Common myeloid progenitor, CD34-positive (primary cell): ENCODE data around the gene ZBED4.
A peak's percentile ranks its signal among the peaks of the same experiment; 100 is the strongest.

Source experiments
- CTCF ChIA-PET: fragments of 350-600 bp; sonication (Branson Sonifier 250); formaldehyde crosslinking; loops from one replicate; lab custom pipeline; 2021; ENCODE audit warnings: antibody characterized with exemption; lab: Charles Lee
- POLR2A ChIA-PET: fragments of 350-600 bp; sonication (Branson Sonifier 250); formaldehyde crosslinking; loops from one replicate; lab custom pipeline; 2021; ENCODE audit warnings: antibody characterized with exemption; lab: Charles Lee
- DNase-seq, 3 donors: peaks; one replicate each; pipeline versions ENCODE4 v3.0.0 to v3.0.0-alpha.2; 2013
- H3K27ac ChIP-seq, 2 experiments: 1 replicate in 1 of 2; 2 replicates in 1 of 2; pipeline ENCODE4 v1.7.0; 2013; ENCODE audit warnings: inconsistent platforms in 2 of 2, low read length in 2 of 2, mild to moderate bottlenecking in 2 of 2, low read depth in 1 of 2, moderate library complexity in 1 of 2; ENCODE audit not compliant: severe bottlenecking in 2 of 2, insufficient read depth in 1 of 2, poor library complexity in 1 of 2
- H3K27me3 ChIP-seq, 5 experiments: replicated peaks in 2 of 5; 1 replicate in 3 of 5; 2 replicates in 2 of 5; pipeline versions ENCODE4 v1.6.1 to v1.7.0; 2013; ENCODE audit warnings: low read length in 4 of 5, mild to moderate bottlenecking in 2 of 5, moderate library complexity in 2 of 5, inconsistent platforms in 1 of 5; ENCODE audit not compliant: insufficient read depth in 5 of 5, control insufficient read depth in 4 of 5
- H3K36me3 ChIP-seq, 4 experiments: 1 replicate in 2 of 4; 2 replicates in 2 of 4; pipeline versions ENCODE4 v1.6.1 to v1.7.0; 2013; ENCODE audit warnings: low read length in 3 of 4, control low read depth in 1 of 4, mild to moderate bottlenecking in 1 of 4; ENCODE audit not compliant: control insufficient read depth in 4 of 4, insufficient read depth in 4 of 4
- H3K4me1 ChIP-seq, 4 experiments: 1 replicate in 3 of 4; 2 replicates in 1 of 4; pipeline versions ENCODE4 v1.6.1 to v1.7.1; 2013; ENCODE audit warnings: low read length in 3 of 4, mild to moderate bottlenecking in 3 of 4, control low read depth in 1 of 4, inconsistent platforms in 1 of 4, moderate library complexity in 1 of 4; ENCODE audit not compliant: control insufficient read depth in 4 of 4, insufficient read depth in 4 of 4; ENCODE audit errors: control extremely low read depth in 1 of 4
- H3K4me3 ChIP-seq, 7 experiments: 1 replicate in 4 of 7; 2 replicates in 3 of 7; pipeline versions ENCODE4 v1.5.1 to v1.7.0; 2013; ENCODE audit warnings: mild to moderate bottlenecking in 7 of 7, low read length in 6 of 7, moderate library complexity in 6 of 7, inconsistent platforms in 2 of 7, low read depth in 2 of 7, control low read depth in 1 of 7; ENCODE audit not compliant: insufficient read depth in 4 of 7, control insufficient read depth in 1 of 7; ENCODE audit errors: extremely low read depth in 1 of 7
- H3K9me3 ChIP-seq, 5 experiments: 1 replicate in 4 of 5; 2 replicates in 1 of 5; pipeline versions ENCODE4 v1.6.1 to v1.7.1; 2013; ENCODE audit warnings: low read length in 4 of 5, mild to moderate bottlenecking in 2 of 5, inconsistent platforms in 1 of 5, low read depth in 1 of 5, moderate library complexity in 1 of 5; ENCODE audit not compliant: control insufficient read depth in 4 of 5, insufficient read depth in 2 of 5; ENCODE audit errors: control extremely low read depth in 1 of 5
- WGBS: methylation state at CpG from one replicate; pipeline ENCODE4 v1.1.5; 2013; ENCODE audit not compliant: insufficient coverage; 5-methylcytosine and 5-hydroxymethylcytosine counted together

ZBED4 gene

DNA sequence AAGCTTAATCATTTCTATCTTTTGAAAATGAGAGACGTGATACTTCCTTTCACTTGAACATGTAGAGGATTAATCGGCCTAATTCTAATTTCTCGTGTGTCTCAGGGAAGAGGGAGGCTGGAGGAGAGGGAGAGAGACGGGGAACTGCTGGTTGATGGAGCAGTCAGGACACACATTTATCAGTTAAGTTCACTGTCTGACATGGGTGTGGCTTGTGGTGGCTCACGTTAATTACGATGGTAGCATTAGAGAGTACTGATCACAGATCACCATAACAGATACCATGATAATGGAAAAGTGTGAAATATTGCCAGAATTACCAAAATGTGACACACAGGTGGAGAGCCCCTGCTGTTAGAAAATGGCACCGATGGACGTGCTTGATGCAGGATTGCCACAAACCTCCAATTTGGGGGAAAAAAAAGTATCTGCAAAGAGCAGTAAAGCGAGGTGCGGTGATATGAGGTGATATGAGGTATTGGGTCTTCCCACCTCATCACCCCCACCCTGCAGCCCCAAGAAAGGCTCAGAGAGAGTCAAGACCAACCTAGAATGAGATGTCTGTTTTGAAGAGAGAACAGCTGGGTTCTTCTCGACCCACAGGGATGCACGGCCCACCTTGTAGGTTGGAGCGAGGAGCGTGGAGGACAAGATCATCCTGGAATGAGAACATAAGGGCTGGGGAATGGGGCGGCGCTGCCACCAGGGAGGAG, 19.7 kb downstream of the ZBED4 start:
- H3K9me3 ChIP-seq = peaks cover 0 to 28% (median 16%) of the 10 kb centered on the region in 5 experiments
- POLR2A ChIA-PET = no interaction called here
- no peak overlapping the region for H3K27ac ChIP-seq
- no peaks in the 10 kb centered on the region for H3K27me3 ChIP-seq
- CTCF ChIA-PET = interaction anchor here (0.8 kb wide), 1 partner anchor 26 kb away, joined by 3 read pairs; no protein-coding TSS in a partner anchor
- WGBS = 92% methylated on average over 10 of the region's 16 CpGs
- H3K4me3 ChIP-seq = no peak overlapping the region
- DNase-seq = no peak
- H3K4me1 ChIP-seq = no peaks in the 10 kb centered on the region
- peaks cover 8 to 26% (median 17%) of the 10 kb centered on the region in 4 experiments for H3K36me3 ChIP-seq

DNA sequence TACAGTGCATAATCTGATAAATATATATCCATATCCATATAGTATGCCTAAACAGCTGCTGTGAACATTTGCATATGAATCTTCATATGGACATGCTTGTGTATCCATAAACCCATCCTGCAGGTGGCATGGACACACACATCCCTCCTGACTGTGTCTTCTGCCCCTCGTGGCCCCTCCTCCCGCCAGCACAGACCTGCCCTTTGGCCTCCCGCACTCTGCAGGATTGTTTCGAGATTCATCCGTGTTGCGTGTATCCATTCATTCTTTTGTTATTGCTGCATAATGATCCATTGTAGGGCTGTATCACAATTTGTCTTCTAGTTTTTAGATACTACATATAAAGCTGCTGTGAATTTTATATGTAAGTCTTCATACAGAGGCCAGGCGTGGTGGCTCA, 24.0 kb downstream of the ZBED4 start:
- CTCF ChIA-PET = interaction anchor here (1.0 to 2.2 kb wide), 3 partner anchors 8 to 15 kb away, joined by 3 to 5 read pairs (median 4); no protein-coding TSS in a partner anchor
- H3K36me3 ChIP-seq = peaks cover 6 to 34% (median 15%) of the 10 kb centered on the region in 4 experiments
- H3K27me3 ChIP-seq = no peaks in the 10 kb centered on the region
- WGBS = 97% methylated on average over 3 of the region's 7 CpGs
- H3K9me3 ChIP-seq = peaks cover 0 to 15% (median 4%) of the 10 kb centered on the region in 5 experiments
- H3K27ac ChIP-seq = no peak overlapping the region
- H3K4me1 ChIP-seq = peaks cover 0 to 10% (median 0%) of the 10 kb centered on the region in 4 experiments
- no peak for DNase-seq
- no peak overlapping the region for H3K4me3 ChIP-seq
- POLR2A ChIA-PET = no interaction called here

DNA sequence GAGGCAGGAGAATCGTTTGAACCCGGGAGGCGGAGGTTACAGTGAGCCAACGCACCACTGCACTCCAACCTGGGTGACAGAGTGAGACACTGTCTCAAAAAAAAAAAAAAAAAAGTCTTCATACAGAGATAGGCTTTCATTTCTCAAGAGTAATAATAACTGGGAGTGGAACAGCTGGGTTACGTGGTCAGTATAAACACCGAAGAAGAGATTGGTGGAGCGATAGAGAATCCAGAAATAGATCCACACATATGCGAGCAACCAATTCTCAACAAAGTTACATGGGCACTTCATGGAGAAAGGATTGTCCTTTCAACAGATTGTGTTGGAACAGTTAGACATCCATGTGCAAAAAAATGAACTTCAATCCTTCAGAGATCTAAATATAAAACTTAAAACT, 24.6 kb downstream of the ZBED4 start:
- ChIA-PET POLR2A (no interaction called here), CTCF (no interaction called here)
- 97% methylated on average over 8 of the region's 8 CpGs for WGBS

DNA sequence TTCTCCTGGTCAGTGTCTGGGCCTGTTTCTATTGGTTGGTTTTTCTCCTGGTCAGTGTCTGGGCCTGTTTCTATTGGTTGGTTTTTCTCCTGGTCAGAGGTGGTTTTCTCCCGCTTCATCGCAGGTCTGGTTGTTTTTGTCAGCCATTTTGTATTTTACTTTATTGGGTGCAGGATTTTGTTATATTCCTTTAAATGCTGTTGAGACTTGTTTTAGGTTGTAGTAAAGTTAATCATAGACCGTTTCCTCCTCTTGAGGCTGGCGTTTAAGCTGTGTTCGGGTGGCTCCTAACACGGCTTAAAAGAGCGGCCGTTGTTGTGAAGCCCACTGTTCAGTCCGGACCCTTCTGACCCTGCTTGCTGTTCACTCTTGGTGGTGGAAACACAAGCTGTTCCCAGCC, 26.2 kb downstream of the ZBED4 start:
- Histone ChIP-seq H3K27ac (no peak overlapping the region), H3K9me3 (peaks cover 0 to 15% (median 2%) of the 10 kb centered on the region in 5 experiments), H3K4me3 (no peak overlapping the region), H3K4me1 (peaks cover 0 to 10% (median 0%) of the 10 kb centered on the region in 4 experiments), H3K27me3 (no peaks in the 10 kb centered on the region), H3K36me3 (peaks cover 2 to 45% (median 25%) of the 10 kb centered on the region in 4 experiments)
- 88% methylated on average over 7 of the region's 9 CpGs for WGBS
- DNase-seq = no peak
- POLR2A ChIA-PET = interaction anchor here (0.5 kb wide), 1 partner anchor 18 kb away, joined by 3 read pairs; no protein-coding TSS in a partner anchor
- CTCF ChIA-PET = no interaction called here

More for the DNA sequence above, 24.6 kb downstream of the ZBED4 start:
- peaks cover 0 to 15% (median 4%) of the 10 kb centered on the region in 5 experiments for H3K9me3 ChIP-seq
- H3K4me1 ChIP-seq = peaks cover 0 to 10% (median 0%) of the 10 kb centered on the region in 4 experiments
- no peak overlapping the region for H3K4me3 ChIP-seq
- no peaks in the 10 kb centered on the region for H3K27me3 ChIP-seq
- peaks cover 6 to 37% (median 17%) of the 10 kb centered on the region in 4 experiments for H3K36me3 ChIP-seq
- no peak overlapping the region for H3K27ac ChIP-seq
- no peak for DNase-seq

DNA sequence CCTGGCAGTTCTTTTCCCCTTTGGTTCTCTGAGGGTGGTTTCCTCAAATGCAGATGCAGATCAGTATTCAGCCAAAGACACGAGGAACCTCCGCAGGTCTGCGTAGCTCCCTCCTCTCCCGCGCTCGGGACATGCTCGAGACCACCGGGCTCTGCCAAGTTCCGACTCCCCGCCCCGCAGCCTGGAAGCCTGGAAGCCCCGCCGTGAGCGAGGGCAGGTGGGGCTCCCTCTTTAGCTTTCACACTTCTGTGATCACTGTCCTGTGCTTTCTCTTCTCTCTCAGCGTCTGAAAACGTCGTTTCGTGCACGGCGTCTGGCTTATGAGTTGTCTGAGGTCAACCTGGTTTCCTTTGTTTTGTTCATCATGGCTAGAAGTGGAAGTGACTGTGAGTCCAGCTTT, 26.6 kb downstream of the ZBED4 start:
- no peak overlapping the region for H3K27ac ChIP-seq
- DNase-seq = peak in 1 of 3 donors; percentile 58
- WGBS = 90% methylated on average over 14 of the region's 20 CpGs

DNA sequence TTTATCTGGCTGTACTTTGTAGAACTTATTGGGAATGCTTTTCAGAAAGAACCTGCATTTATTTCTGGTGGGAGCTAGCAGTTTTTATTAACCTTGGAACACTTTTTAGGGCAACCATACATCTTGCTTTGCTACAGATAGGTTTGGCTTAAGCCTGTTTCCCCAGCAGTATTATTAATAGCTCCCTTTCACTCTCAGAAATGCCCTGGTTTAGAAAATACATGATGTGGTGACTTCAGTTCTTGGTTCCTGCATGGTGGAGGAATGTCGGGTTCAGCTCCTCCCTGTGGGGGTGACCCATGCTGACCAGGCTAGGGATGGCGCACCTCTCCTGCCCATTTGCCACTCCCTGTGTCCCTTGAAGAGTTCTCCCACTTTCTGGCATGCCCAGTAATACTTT, 28.2 kb downstream of the ZBED4 start:
- no peak overlapping the region for H3K4me3 ChIP-seq
- no peak for DNase-seq
- no peak overlapping the region for H3K27ac ChIP-seq
- no peaks in the 10 kb centered on the region for H3K27me3 ChIP-seq
- CTCF ChIA-PET = interaction anchor here (1.2 to 1.7 kb wide), 2 partner anchors 13 to 83 kb away, joined by 3 to 5 read pairs; no protein-coding TSS in a partner anchor
- WGBS = 100% methylated on average over 2 of the region's 2 CpGs
- POLR2A ChIA-PET = interaction anchor here (1.1 kb wide), 1 partner anchor 27 kb away, joined by 3 read pairs; no protein-coding TSS in a partner anchor
- peaks cover 0 to 17% (median 6%) of the 10 kb centered on the region in 5 experiments for H3K9me3 ChIP-seq
- H3K36me3 ChIP-seq = peaks cover 11 to 58% (median 38%) of the 10 kb centered on the region in 4 experiments
- peaks cover 0 to 10% (median 0%) of the 10 kb centered on the region in 4 experiments for H3K4me1 ChIP-seq

More for the DNA sequence above, 26.6 kb downstream of the ZBED4 start:
- Histone ChIP-seq H3K4me1 (peaks cover 0 to 10% (median 0%) of the 10 kb centered on the region in 4 experiments), H3K27me3 (no peaks in the 10 kb centered on the region), H3K4me3 (no peak overlapping the region), H3K9me3 (peaks cover 0 to 15% (median 4%) of the 10 kb centered on the region in 5 experiments), H3K36me3 (peaks cover 0 to 49% (median 27%) of the 10 kb centered on the region in 4 experiments)
- CTCF ChIA-PET = no interaction called here
- POLR2A ChIA-PET = interaction anchor here (0.5 kb wide), 1 partner anchor 17 kb away, joined by 3 read pairs; no protein-coding TSS in a partner anchor
